ENCODE results near the gene PGAP3.

Gene PGAP3

DNA sequence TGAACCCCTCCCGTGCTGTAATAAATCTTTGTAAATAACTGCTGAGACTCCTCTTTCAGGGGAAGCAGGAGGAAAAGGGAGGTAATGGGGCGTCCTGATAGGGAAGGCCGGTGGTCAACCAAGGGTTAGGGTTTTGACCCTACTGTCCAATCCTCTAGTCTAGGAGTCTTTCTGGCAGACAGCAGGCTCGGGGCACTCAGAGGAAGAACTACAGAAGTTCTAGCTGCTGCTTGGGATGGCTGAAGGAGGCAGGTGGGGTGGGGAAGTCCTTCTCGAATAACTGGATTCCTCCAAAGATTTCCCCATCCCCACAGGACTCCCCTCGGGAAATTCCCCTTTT is 51.3 kb downstream of the PGAP3 start:
- H3K36me3 ChIP-seq (ENCODE audit: control insufficient read depth, insufficient read depth, low read length), result no peaks in the 10 kb centered on the region
- H3K9me3 ChIP-seq (ENCODE audit: control insufficient read depth, low read length), result no peaks in the 10 kb centered on the region
- peaks cover 61% of the 10 kb centered on the region for H3K79me2 ChIP-seq
- H3K4me3 ChIP-seq (ENCODE audit: low read depth, low read length), result peak overlapping the region; percentile 98
- H3K4me2 ChIP-seq (ENCODE audit: low read length), result peak overlapping the region; percentile 92
- H3K27me3 ChIP-seq (ENCODE audit: control insufficient read depth, insufficient read depth, low read length), result no peaks in the 10 kb centered on the region
- H3K9ac ChIP-seq, result peak overlapping the region; percentile 96
- H2AFZ ChIP-seq, result peak overlapping the region; percentile 98
- peaks cover 20% of the 10 kb centered on the region for H3K4me1 ChIP-seq
- TF ChIP-seq, protein P1, sequence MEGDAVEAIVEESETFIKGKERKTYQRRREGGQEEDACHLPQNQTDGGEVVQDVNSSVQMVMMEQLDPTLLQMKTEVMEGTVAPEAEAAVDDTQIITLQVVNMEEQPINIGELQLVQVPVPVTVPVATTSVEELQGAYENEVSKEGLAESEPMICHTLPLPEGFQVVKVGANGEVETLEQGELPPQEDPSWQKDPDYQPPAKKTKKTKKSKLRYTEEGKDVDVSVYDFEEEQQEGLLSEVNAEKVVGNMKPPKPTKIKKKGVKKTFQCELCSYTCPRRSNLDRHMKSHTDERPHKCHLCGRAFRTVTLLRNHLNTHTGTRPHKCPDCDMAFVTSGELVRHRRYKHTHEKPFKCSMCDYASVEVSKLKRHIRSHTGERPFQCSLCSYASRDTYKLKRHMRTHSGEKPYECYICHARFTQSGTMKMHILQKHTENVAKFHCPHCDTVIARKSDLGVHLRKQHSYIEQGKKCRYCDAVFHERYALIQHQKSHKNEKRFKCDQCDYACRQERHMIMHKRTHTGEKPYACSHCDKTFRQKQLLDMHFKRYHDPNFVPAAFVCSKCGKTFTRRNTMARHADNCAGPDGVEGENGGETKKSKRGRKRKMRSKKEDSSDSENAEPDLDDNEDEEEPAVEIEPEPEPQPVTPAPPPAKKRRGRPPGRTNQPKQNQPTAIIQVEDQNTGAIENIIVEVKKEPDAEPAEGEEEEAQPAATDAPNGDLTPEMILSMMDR (IDR thresholded peaks at IDR 0.05), result no peak
- H3K27ac ChIP-seq, result peak overlapping the region; percentile 93

GRCh38 chr17:39635614-39636176 is 52.2 kb downstream of the PGAP3 start:
- H3K27me3 ChIP-seq (ENCODE audit: control insufficient read depth, insufficient read depth, low read length), result no peaks in the 10 kb centered on the region
- peaks cover 20% of the 10 kb centered on the region for H3K4me1 ChIP-seq
- H3K9ac ChIP-seq, result no peak overlapping the region
- TF ChIP-seq, protein P1 (IDR thresholded peaks at IDR 0.05), result no peak
- H3K36me3 ChIP-seq (ENCODE audit: control insufficient read depth, insufficient read depth, low read length), result no peaks in the 10 kb centered on the region
- peaks cover 58% of the 10 kb centered on the region for H3K79me2 ChIP-seq
- no peak overlapping the region for H3K4me3 ChIP-seq (ENCODE audit: low read depth, low read length)
- H2AFZ ChIP-seq, result no peak overlapping the region
- no peak overlapping the region for H3K4me2 ChIP-seq (ENCODE audit: low read length)
- H3K27ac ChIP-seq, result peak overlapping the region; percentile 93
- no peaks in the 10 kb centered on the region for H3K9me3 ChIP-seq (ENCODE audit: control insufficient read depth, low read length)

DNA sequence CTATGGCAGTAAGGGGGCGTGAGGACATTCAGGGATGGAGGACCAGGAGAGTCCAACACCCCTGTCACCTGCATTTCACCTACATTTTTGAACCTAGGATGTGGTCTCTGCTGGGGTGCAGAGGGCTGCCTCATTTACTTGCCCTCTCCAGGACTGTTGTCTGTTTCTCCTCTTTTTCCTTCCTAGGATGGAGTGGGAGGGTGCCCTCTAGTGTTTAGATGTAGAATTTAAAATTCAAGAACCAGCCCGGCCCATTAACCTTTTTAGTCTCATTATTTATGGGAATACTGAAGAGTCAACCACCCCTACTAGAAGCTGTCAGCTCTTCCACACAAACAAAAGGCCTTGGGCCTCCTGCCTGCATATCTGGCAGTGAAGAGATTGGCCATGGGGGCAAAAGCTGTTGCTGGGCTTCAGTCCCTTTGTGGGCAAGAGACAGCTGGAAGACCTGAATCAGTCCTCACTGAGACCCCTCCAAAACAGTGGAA is 53.4 kb downstream of the PGAP3 start:
- TF ChIP-seq, protein P1 (IDR thresholded peaks at IDR 0.05), result peak; percentile 83
- Histone ChIP-seq H3K27ac (no peak overlapping the region), H2AFZ (peak overlapping the region; percentile 6), H3K4me1 (peaks cover 20% of the 10 kb centered on the region), H3K79me2 (peaks cover 49% of the 10 kb centered on the region), H3K36me3 (ENCODE audit: control insufficient read depth, insufficient read depth, low read length) (no peaks in the 10 kb centered on the region), H3K4me2 (ENCODE audit: low read length) (no peak overlapping the region), H3K27me3 (ENCODE audit: control insufficient read depth, insufficient read depth, low read length) (no peaks in the 10 kb centered on the region), H3K9ac (no peak overlapping the region), H3K9me3 (ENCODE audit: control insufficient read depth, low read length) (no peaks in the 10 kb centered on the region), H3K4me3 (ENCODE audit: low read depth, low read length) (no peak overlapping the region)

- H3K27ac ChIP-seq, result no peak overlapping the region
These were observed 54.2 kb downstream of the PGAP3 start for GRCh38 chr17:39633570-39634183.

More at GRCh38 chr17:39633570-39634183, 54.2 kb downstream of the PGAP3 start:
- Histone ChIP-seq H3K27me3 (ENCODE audit: control insufficient read depth, insufficient read depth, low read length) (no peaks in the 10 kb centered on the region), H3K4me1 (peaks cover 16% of the 10 kb centered on the region), H3K36me3 (ENCODE audit: control insufficient read depth, insufficient read depth, low read length) (no peaks in the 10 kb centered on the region), H3K9me3 (ENCODE audit: control insufficient read depth, low read length) (no peaks in the 10 kb centered on the region), H3K4me2 (ENCODE audit: low read length) (no peak overlapping the region), H3K4me3 (ENCODE audit: low read depth, low read length) (no peak overlapping the region), H3K9ac (no peak overlapping the region), H2AFZ (no peak overlapping the region), H3K79me2 (peaks cover 42% of the 10 kb centered on the region)
- TF ChIP-seq, protein P1 (IDR thresholded peaks at IDR 0.05), result no peak

Measured in parathyroid adenoma (tissue), 2 donors.